ENCODE data around the gene SIRPB2.

The SIRPB2 gene

DNA sequence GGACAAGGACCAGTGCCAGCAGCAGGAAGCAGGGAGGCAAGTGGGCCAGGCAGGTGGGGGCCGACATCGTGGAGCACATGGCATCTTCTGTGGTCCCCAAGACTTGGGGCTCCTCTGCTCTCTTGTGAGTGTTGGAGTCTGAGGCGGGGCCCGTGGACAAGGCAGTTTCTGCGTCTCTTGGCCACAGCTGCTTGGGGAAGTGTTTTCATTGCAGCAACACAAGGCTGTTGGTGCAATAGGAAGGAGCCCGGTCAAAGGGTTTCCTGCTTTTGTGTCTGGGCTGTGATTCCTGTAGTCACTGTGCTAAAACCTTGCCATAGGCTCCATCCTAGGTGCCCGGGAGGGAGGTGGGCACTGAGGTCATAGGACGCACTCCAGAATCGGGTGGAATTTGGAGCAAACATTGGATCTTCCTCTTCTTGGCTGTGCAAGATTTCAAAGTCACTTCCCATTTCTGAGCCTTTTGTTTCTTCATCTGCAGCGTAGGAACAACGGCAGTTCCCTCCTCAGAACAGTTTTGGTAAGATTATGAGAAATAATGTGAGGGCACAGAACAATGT lies at the start of gene SIRPB2:
TSS of gene SIRPB2 (minus strand) at position 140 of the 560 bp plus-strand sequence. CDS start at position 79, 61 bp downstream.
- intact Hi-C loops (cut with DNase I) = no loop called here
- peak in 29 of 42 donors; percentile 10 to 56 (median 29) for DNase-seq

DNA sequence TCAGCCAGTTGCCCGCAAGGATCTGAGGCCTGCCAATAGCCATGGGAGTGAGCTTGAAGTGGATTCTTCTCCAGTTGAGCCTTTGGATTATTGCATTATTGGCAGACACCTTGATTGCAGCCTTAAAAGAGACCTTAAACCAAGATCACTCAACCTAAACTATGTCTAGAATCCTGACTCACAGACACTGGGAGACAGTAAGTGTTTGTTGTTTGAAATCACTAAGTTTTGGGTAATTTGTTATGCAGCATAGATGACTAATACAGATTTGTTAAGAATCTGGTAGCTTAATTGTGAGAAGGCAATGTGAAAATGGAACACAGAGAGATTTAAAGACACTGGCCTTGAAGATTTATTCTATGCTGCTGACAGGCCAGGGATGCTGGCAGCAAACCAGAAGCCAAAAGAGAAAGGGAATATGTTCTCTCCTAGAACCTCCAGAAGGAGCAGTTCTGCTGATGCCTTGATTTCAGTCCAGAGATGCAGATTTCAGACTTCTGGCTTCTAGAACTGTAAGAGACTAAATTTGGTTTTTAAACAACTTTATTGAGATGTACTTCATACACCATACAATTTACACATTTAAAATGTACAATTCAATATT lies 48.7 kb upstream of the SIRPB2 start:
- intact Hi-C loops (cut with DNase I) = no loop called here
- no peak for DNase-seq

GRCh38 chr20:1538655-1539054 lies 47.4 kb upstream of the SIRPB2 start:
- DNase-seq = no peak
- intact Hi-C loops (cut with DNase I) = no loop called here

- intact Hi-C loops (cut with DNase I) = no loop called here
- peak in 24 of 42 donors; percentile 6 to 59 (median 24) for DNase-seq
These were observed 46.5 kb upstream of the SIRPB2 start for GRCh38 chr20:1537731-1538058.

GRCh38 chr20:1536893-1537730 lies 45.9 kb upstream of the SIRPB2 start:
- DNase-seq = peak in 1 of 42 donors; percentile 18
- intact Hi-C loops (cut with DNase I) = no loop called here

DNA sequence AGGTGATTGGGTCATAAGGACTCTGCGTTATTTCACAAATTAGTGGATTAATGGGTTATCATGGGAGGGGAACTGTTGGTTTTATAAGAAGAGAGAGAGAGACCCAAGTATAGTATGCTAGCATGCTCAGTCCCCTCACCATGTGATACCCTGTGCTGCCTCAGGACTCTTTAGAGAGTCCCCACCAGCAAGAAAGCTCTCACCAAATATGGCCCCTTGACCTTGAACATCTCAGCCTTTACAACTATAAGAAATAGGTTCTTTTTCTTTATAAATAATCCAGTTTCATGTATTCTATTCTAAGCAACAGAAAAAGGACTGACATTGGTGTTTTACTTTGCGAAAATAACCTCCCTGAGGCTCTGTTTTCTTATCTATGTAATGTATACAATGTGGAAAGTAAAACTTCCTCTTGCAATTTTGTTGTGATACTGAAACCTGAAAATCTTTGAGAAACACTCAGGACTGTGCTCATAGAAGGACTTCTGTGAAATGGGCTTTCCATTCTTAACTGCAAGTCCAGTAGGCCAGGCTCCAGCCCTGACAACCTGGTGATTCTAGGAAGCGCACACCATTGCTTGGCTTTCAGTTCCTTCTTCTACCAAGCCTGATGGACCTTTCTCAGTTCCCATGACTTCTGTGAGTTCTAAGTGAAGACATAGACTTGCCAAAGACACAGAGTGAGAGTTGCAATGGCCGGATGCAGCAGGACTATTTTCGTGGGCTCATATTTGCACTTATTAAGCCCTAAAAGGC lies 44.4 kb upstream of the SIRPB2 start:
- DNase-seq = peak in 9 of 42 donors; percentile 8 to 45 (median 20)
- intact Hi-C loops (cut with DNase I) = no loop called here

GRCh38 chr20:1534526-1534925 lies 43.3 kb upstream of the SIRPB2 start:
- intact Hi-C loops (cut with DNase I) = no loop called here

GRCh38 chr20:1533059-1533458 lies 41.8 kb upstream of the SIRPB2 start:
- DNase-seq = peak in 1 of 42 donors; percentile 11
- intact Hi-C loops (cut with DNase I) = no loop called here

More at GRCh38 chr20:1534526-1534925, 43.3 kb upstream of the SIRPB2 start:
- DNase-seq = no peak

DNA sequence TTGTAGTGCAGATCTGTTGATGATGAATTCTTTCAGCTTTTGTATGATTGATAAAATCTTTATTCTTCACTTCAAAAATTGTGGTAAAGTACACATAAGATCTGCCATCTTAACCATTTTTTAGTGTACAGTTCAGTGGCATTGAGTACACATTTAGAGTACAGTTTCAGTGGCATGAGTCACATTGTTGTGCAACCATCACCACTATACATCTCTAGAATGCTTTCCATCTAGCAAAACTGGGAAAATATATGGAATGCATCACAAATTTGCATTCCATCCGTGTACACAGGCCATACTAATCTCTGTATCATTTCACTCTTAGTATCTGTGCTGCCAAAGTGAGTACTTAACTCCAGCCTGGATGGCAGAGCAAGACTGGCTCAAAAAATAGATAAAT lies 37.6 kb upstream of the SIRPB2 start:
- DNase-seq = no peak
- intact Hi-C loops (cut with DNase I) = no loop called here

DNA sequence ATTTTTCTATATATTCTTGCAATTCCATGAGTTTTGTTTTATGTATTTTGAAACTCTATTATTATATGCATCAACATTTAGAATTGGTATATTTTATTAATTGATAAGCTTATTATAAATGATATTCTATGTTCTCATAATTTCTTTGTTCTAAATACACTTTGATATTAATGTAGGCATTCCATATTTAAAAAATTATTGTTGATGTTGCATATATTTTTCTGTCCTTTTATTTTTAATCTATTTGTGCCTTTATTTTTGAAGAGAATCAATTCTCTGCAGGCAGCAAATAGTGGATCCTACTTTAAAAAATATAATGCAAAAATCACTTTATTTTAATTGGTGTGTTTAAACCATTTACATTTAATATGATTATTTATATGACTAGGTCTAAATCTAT lies 36.7 kb upstream of the SIRPB2 start:
- intact Hi-C loops (cut with DNase I) = no loop called here
- no peak for DNase-seq

- intact Hi-C loops (cut with DNase I) = no loop called here
- DNase-seq = no peak
These were observed 35.7 kb upstream of the SIRPB2 start for GRCh38 chr20:1526896-1527295.

GRCh38 chr20:1526310-1526709 lies 35.1 kb upstream of the SIRPB2 start:
- intact Hi-C loops (cut with DNase I) = no loop called here
- no peak for DNase-seq

DNA sequence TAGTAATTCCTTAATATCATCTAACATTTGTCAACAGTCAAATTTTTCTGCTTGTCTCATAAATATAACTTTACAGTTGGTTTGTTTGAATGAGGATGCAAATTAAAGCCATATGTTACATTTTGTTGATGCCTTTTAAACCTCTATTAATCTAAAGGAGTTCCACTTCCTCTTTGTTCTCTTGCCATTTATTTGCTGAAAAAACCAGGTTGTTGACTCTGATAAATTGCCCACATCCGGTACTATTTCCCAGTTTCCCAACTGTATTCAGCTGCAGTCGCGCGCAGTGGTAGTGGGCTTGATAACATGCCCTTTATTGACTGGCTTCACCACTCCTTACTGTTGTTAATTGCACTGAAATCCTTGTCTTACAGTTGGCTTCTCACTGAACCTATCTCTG lies 32.8 kb upstream of the SIRPB2 start:
- no peak for DNase-seq
- intact Hi-C loops (cut with DNase I) = no loop called here

- DNase-seq = no peak
- intact Hi-C loops (cut with DNase I) = no loop called here
These were observed 25.8 kb upstream of the SIRPB2 start for GRCh38 chr20:1517010-1517409.

GRCh38 chr20:1513801-1514200 lies 22.6 kb upstream of the SIRPB2 start:
- intact Hi-C loops (cut with DNase I) = no loop called here

DNA sequence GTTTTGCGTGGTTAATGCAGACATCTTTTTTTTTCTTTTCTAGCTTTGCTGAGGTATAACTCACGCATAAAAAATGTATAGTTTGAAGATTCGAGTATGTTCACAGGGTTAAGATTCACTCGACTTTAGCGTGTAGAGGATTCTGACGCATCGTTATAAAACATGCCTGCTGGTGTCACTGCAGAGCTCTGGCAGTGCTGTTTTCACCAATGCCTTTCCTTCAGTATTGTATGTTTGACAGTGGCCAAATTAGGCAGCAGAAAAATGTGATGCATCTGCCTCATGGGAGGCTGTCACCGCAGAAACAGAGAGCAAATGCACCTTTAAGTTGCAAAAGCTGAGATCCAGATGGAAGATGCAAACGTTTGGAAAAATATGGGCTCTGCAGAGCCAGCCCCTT lies 18.0 kb upstream of the SIRPB2 start:
- intact Hi-C loops (cut with DNase I) = no loop called here
- peak in 34 of 42 donors; percentile 18 to 76 (median 43) for DNase-seq

More at GRCh38 chr20:1513801-1514200, 22.6 kb upstream of the SIRPB2 start:
- no peak for DNase-seq

GRCh38 chr20:1508574-1508973 lies 17.4 kb upstream of the SIRPB2 start:
- no peak for DNase-seq
- intact Hi-C loops (cut with DNase I) = no loop called here

DNA sequence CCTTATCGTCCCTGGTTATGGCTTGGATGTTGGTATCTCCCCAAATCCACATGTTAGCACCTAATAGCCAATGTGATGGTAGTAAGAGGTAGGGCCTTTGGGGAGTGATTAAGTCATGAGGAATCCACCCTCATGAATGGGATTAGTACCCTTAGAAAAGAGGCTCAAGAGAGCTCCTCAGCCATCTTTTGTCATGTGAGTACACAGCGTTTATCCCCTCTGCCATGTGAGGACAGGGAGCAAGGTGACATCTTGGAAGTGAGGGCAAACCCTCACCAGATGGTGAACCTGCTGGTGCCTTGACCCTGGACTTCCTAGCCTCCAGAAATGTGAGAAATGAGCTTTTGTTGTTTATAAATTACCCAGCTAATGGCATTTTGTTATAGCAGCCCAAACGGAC lies 16.1 kb upstream of the SIRPB2 start:
- intact Hi-C loops (cut with DNase I) = no loop called here
- no peak for DNase-seq

DNA sequence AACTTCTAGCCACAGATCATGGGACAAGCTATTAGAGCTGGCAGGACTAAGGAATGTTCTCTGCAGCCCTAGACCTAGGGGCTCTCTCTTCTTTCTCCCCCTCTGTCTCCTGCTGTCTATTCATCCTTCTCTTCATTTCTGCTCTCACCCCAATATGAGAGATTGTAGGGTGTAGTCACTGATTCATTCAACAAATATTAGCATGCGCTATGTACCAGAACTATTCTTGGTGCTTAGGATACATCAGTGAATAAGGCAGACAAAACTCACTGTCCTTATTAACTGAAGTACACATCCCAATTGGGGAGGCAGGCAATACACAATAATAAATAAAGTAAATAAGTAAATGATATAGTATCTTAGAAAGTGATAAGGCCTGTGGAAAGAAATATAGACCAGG lies 14.7 kb upstream of the SIRPB2 start:
- intact Hi-C loops (cut with DNase I) = no loop called here
- DNase-seq = no peak

DNA sequence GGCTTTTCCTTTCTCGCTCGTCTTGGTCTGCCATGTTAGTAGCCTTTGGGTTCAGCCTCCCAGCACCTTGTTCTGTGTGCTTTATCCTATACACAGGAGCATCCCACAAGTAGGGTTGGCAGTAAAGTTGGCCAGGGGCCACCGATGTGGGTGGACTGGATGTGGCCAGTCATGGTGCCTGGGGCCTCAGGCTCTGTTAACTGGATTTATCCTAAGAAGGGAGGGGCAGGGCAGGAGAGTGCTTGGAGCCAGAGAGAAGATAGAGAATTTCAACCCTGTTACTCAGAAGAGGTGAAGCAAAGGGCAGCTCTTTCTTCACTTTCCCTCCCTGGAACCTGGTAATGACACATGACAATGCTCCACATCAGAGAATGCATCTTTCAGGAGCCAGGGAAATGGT lies 14.1 kb upstream of the SIRPB2 start:
- intact Hi-C loops (cut with DNase I) = no loop called here

More for the DNA sequence above, 14.1 kb upstream of the SIRPB2 start:
- DNase-seq = no peak
